Cortex of kidney (tissue), 1 donor: Measurements from ENCODE around the gene TNFRSF6B.

Experiments used
- DNase-seq: peaks from one replicate; lab custom pipeline; 2025; lab: John Stamatoyannopoulos, UW

The TNFRSF6B gene

DNA sequence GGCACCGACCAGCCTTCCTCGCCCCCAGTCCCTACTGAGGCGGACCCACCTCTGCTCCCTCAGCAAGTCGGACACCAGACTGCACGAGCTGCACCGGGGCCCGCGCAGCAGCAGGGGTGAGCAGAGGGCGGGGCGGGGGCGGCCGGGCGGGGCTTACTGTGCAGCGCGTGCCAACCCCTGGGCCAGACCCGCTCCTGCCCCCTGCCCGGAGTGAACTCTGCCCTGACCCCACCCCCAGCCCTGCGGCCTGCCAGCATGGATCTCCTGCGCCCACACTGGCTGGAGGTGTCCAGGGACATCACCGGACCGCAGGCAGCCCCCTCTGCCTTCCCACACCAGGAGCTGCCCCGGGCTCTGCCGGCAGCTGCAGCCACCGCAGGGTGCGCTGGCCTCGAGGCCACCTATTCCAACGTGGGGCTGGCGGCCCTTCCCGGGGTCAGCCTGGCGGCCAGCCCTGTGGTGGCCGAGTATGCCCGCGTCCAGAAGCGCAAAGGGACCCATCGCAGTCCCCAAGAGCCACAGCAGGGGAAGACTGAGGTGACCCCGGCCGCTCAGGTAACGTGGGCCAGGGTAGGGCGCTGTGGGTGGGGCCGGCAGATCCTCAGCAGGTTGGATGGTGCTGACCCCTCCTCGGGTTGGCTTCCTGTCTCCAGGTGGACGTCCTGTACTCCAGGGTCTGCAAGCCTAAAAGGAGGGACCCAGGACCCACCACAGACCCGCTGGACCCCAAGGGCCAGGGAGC lies 41.7 kb downstream of the TNFRSF6B start:
- DNase-seq, result no peak

DNA sequence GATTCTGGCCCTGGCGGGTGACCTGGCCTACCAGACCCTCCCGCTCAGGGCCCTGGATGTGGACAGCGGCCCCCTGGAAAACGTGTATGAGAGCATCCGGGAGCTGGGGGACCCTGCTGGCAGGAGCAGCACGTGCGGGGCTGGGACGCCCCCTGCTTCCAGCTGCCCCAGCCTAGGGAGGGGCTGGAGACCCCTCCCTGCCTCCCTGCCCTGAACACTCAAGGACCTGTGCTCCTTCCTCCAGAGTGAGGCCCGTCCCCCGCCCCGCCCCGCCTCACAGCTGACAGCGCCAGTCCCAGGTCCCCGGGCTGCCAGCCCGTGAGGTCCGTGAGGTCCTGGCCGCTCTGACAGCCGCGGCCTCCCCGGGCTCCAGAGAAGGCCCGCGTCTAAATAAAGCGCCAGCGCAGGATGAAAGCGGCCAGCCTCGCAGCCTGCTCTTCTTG lies 42.3 kb downstream of the TNFRSF6B start:
- no peak for DNase-seq

- DNase-seq, result no peak
Measured at GRCh38 chr20:63739130-63740069, 42.9 kb downstream of the TNFRSF6B start, which contains the start of gene SLC2A4RG. TSS of gene SLC2A4RG (plus strand) at chr20:63739776. CDS start at chr20:63739913, 137 bp downstream.

DNA sequence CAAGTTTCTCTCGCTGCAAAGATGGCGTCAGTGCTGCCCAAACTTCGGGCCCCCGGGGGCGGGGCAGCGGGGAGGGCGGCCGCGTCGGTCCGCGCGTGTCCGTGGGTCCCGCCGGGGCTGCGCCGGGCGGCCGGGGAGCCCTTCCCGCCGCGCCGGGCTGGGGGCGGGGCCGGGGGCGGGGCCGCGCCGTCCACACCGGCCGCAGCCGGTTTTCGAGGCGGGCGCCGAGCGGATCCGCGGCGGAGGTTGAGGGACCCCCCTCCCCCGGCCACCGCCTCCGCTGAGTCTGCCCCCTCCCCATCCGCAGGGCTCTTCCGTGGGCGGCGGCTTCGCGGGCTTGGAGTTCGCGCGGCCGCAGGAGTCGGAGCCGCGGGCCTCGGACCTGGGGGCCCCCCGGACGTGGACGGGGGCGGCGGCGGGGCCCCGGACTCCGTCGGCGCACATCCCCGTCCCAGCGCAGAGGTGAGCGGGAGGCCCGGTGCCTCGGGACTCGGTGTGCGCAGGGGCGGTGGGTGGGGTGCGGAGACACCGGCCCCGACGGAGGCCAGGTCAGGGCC lies 43.7 kb downstream of the TNFRSF6B start:
- no peak for DNase-seq

DNA sequence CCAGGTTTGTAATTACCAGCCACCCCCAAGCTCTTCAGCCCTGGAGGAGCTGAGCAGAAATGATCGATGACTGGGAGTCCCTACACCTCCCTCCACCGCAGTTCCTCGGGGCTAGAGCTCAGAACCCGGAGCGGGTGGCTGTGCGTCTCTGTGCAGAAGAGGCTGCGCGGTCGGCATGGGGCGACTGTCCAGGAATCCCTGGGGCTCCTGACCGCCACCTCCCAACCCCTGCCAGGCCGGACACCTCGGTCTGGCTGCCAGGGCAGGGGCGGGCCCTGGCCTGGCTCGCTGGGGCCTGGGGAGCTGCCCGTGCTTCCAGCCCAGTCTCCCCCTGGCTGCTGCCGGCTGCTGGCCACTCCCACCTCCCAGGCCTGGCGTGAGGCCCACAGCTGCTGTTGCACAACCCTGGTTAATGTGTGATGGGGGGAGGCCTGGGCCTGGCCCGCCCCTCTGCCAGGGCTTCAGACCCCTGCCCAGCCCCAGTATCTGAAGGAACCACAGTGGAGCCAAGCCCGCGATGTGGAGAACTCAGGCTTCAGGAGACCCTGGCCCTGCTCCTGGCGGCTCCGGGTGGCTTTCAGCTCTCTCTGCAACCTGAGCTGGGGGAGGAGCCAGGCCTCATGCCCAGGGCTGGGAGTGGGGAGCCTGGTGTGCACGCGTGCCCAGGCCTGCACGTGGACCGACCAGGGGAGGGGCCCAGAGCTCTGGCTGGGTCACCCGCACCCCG lies 44.3 kb downstream of the TNFRSF6B start:
- no peak for DNase-seq

GRCh38 chr20:63741354-63741675 lies 44.9 kb downstream of the TNFRSF6B start:
- no peak for DNase-seq

DNA sequence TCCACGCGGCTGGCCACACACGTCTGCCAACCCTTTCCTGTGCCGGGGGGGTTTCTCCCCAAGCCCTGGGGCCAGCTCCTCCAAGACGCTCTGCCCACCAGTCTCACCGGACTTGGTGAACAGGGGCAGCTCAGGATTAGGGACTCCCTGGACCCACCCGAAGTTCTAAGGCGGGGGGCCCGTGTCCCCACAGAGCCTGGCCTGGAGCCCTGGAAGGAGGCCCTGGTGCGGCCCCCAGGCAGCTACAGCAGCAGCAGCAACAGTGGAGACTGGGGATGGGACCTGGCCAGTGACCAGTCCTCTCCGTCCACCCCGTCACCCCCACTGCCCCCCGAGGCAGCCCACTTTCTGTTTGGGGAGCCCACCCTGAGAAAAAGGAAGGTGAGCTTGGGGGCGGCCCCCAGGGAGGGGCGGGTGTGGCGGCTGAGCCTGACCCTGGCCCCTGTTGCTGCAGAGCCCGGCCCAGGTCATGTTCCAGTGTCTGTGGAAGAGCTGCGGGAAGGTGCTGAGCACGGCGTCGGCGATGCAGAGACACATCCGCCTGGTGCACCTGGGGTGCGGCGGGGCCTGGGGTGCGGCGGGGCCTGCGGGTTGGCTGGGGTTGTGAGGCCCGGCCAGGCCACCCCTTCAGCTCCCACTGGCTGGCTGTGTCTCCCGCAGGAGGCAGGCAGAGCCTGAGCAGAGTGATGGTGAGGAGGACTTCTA lies 45.4 kb downstream of the TNFRSF6B start:
- no peak for DNase-seq

DNA sequence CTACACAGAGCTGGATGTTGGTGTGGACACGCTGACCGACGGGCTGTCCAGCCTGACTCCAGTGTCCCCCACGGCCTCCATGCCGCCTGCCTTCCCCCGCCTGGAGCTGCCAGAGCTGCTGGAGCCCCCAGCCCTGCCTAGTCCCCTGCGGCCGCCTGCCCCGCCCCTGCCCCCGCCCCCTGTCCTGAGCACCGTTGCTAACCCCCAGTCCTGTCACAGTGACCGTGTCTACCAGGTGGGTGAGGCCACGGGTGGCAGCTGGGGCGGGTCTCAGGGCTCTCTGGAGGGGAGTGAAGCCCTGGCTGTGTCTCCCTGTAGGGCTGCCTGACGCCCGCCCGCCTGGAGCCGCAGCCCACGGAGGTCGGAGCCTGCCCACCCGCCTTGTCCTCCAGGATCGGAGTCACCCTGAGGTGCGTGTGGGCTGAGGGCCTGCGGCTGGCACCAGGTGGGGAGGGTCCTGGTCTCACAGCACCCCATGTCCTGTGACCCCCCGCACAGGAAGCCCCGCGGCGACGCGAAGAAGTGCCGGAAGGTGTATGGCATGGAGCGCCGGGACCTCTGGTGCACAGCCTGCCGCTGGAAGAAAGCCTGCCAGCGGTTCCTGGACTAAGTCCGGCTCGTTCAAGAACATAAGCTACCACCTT lies 46.1 kb downstream of the TNFRSF6B start:
- DNase-seq, result no peak

DNA sequence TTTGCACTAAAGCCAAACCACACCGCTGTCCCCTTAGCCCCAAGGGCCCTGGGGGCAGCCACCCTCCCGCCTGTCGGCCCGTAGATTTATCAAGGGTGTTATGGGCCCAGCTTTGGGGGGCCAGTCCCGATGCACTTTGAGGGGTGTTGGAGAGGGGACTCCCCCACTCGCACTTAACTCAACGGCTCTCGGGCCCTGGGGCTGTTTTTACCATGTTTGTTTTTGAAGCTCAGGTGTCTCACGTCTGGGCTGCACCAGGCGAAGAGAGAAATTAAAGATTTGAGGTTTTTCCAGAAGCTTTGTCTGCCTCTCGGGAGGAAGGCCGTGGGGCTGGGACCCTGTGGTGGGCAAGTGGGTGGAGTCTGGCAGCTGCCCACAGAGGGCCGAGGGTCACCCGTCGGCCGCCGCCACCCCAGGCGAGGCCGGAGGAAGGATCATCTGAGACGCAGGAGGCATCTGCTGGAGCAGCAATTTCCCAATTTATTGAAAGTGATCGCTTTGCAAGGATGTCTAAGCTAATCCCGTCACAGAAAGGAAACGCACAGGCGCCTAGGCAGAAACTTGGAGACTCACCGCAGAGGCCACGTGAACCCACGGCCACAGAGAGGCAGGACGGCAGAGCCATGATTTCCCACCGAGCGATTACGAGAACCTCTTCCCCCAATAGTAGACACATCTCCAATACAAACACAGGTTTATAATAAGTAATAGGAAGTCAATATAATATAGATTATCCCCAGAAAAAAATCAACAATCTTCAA lies 46.9 kb downstream of the TNFRSF6B start:
- DNase-seq, result no peak

DNA sequence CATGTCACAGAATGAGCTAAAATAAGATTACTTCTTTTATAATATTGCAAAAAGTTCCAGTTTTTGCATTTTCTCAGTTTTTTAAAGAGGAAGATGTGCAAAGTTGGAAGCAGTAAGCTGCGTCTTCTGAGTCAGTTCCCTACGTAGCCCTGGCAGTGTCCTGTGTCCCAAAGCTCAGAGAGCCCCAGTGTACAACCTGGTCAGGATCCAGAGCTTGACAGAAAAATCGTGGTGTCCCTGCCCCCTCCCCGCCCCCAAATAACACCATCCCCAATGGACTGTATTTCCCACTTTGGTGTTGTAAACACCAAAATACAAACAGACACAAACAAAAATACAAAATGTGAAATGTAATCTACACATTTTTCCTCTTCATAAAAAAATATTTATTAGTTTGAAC lies 47.7 kb downstream of the TNFRSF6B start:
- DNase-seq, result no peak

- DNase-seq, result no peak
Measured at GRCh38 chr20:63744574-63745423, 48.3 kb downstream of the TNFRSF6B start.

DNA sequence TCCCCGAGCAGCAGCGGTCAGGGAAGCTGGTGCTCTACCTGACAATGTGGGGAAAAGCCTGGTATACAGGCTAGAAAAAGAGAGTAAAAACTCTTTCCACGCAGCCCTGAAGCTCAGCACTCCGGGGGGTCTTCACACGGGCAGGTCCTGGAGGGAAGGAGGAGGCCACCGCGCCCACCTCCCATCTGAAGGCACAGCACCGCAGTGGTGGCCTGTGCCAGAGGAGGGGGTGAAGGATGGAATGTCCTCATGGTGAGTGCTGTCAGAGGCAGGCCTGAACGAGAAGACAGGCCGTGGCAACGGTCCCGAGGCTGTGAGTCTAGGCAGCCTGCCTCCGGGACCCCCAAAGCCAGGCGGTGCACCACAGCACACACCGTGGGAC lies 49.0 kb downstream of the TNFRSF6B start:
- DNase-seq, result no peak

- DNase-seq, result no peak
Measured at GRCh38 chr20:63745961-63746731, 49.7 kb downstream of the TNFRSF6B start.

DNA sequence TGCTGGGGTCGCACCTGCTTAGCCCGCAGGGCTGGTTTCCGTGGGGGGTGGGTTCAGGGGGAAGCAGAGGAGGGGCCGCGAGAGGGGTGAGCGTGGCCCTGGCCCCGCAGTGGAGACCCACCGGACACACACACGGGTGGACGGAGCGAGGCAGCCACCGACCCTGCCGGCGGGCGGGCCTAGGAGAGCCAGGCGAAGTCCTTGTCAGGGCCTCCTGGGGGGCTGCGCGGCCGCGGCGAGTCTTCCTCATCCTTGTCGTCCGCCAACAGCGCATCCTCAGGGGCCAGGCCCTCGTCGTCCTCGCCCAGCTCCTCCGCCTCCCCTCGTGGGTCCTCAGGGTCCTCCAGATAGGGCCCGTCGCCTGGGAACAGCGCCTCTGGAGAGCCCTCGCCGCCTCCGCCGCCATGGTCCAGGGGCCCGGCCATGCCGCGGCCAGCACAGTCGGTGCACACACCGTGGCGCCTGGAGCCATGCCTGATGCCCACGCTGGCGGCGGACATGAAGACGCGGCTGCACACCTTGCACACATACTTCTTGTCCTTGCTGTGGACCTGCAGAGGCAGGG lies 50.4 kb downstream of the TNFRSF6B start:
- DNase-seq, result no peak

DNA sequence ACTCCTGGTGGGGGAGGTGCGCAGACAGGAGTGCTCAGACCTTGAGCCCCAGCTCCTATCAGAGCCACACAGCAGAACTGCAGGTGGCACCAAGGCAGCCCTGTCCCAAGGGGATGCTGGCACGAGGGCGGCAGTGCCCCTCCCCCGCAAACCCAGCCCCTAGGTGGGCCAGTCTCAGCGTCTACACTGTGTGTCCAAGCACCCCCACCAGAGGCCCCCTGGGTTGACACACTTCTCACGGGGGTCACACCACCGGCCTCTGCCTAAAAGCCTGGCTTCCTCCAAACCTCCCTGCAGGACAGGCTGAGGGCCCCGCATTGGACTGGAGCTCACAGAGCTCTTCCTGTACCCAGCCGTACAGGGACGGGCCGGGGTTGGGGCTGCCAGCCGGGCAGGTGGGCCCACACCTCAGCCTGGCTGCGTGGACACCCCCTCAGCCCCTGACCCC lies 51.2 kb downstream of the TNFRSF6B start:
- no peak for DNase-seq
